ENCODE measurements around the gene SLC16A6. TPM values are rescaled to one million over a fixed set of nuclear protein-coding genes. Genes with fewer than 3 reads are reported as not detected.

The SLC16A6 gene
- total RNA-seq, 1 experiment from 2014 or later: 0.22 TPM

DNA sequence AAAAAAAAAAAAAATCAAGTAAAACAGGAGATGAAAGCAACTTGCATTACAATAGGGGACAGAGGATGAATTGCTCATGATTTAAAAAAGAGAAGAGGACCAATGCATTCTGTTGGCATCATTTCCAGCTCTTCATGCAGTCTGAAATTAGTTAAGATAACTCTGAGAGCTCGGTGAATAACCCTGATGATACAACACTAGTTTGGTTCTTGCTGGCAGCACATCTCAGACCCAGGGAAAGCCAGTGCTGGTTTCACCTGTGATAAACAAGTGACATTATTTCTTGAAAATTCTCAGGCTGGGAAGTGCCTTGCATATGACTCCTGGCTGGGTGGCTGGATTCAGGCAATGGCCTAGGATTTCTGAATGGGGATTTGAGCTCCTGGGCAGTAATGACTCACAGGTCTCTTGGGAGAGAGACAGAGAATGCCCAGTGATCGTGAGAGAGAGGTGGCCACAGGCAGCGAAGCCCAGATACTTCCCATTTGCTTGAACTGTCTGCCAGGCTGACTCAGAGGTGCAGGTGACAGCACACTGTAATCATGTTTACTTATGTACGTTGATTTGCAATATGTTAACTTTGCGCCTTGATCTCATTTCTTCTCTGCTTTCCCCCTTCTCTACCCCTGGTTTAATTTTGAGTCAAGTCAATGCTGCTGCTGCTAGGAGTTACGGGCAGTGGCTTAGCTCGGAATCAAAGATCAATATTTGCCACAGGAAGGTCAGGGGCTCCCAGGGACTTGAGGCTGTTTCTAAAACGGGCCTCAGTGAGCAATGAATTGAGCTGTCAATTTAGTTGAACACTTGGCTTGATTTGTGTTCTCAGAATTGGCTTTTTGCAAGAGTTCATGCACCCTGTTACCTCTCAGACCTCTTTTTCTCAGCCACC is 27.4 kb upstream of the SLC16A6 start:
- Mint-ChIP-seq H3K4me3 (no peak overlapping the region), H3K27ac (peak overlapping the region; percentile 75; the same call in 1 of the 2 replicates), H3K27me3 (ENCODE audit: low read depth) (no peaks in the 10 kb centered on the region), H3K4me1 (peaks cover 39% of the 10 kb centered on the region), H3K36me3 (no peaks in the 10 kb centered on the region), H3K9me3 (peaks cover 5% of the 10 kb centered on the region; the same call in 1 of the 2 replicates)
- TF ChIP-seq TEAD1 (CRISPR knock-in tag; IDR thresholded peaks at IDR 0.05): no peak
- TF ChIP-seq GABPB1 (CRISPR knock-in tag; IDR thresholded peaks at IDR 0.05): peak; percentile 31; the same call in 1 of the 2 replicates
- ATAC-seq (no peak), DNase-seq (ENCODE audit: low spot score) (no peak)
- ChIA-PET POLR2A (no interaction called here), CTCF (interaction anchor here (0.7 to 1.0 kb wide), 2 partner anchors 16 to 81 kb away, joined by 3 to 4 read pairs; no protein-coding TSS in a partner anchor)

DNA sequence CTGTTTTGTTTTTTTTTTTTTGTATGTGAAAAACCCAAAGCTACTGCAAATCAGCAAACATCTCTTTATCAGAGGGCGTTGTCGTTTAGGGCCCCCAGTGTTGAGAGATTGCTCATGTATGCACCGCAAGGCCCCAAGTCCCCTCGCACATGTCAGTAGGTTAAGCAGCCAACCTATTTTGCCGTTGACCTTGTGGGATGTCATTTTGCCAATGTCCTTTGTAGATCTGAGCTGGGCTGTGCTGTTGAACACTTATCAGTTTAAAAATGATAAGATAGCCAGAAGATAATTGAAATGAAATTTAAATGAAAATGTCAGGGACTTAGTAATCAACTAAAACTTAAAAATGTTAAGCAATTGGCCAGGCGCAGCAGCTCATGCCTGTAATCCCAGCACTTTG is 26.5 kb upstream of the SLC16A6 start:
- Mint-ChIP-seq H3K4me3 (no peak overlapping the region), H3K9me3 (peaks cover 5% of the 10 kb centered on the region; the same call in 1 of the 2 replicates), H3K4me1 (peaks cover 42% of the 10 kb centered on the region), H3K27ac (no peak overlapping the region), H3K27me3 (ENCODE audit: low read depth) (no peaks in the 10 kb centered on the region), H3K36me3 (no peaks in the 10 kb centered on the region)
- ChIA-PET POLR2A (interaction anchor here (0.7 kb wide), 1 partner anchor 155 kb away, joined by 3 read pairs; no protein-coding TSS in a partner anchor), CTCF (interaction anchor here (1.0 kb wide), 1 partner anchor 82 kb away, joined by 4 read pairs; no protein-coding TSS in a partner anchor)
- no peak for DNase-seq (ENCODE audit: low spot score)
- no peak for ATAC-seq
- TF ChIP-seq, protein P1, sequence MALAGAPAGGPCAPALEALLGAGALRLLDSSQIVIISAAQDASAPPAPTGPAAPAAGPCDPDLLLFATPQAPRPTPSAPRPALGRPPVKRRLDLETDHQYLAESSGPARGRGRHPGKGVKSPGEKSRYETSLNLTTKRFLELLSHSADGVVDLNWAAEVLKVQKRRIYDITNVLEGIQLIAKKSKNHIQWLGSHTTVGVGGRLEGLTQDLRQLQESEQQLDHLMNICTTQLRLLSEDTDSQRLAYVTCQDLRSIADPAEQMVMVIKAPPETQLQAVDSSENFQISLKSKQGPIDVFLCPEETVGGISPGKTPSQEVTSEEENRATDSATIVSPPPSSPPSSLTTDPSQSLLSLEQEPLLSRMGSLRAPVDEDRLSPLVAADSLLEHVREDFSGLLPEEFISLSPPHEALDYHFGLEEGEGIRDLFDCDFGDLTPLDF (CRISPR knock-in tag; IDR thresholded peaks at IDR 0.05): no peak
- TF ChIP-seq GTF2I (CRISPR knock-in tag; conservative IDR thresholded peaks at IDR 0.05): no peak
- no peak for TF ChIP-seq GABPB1 (CRISPR knock-in tag; IDR thresholded peaks at IDR 0.05)
- TF ChIP-seq HMGA2 (CRISPR knock-in tag; IDR thresholded peaks at IDR 0.05): no peak
- TF ChIP-seq, protein P2, sequence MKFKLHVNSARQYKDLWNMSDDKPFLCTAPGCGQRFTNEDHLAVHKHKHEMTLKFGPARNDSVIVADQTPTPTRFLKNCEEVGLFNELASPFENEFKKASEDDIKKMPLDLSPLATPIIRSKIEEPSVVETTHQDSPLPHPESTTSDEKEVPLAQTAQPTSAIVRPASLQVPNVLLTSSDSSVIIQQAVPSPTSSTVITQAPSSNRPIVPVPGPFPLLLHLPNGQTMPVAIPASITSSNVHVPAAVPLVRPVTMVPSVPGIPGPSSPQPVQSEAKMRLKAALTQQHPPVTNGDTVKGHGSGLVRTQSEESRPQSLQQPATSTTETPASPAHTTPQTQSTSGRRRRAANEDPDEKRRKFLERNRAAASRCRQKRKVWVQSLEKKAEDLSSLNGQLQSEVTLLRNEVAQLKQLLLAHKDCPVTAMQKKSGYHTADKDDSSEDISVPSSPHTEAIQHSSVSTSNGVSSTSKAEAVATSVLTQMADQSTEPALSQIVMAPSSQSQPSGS (CRISPR knock-in tag; IDR thresholded peaks at IDR 0.05; ENCODE audit: borderline replicate concordance, low read depth): no peak
- TF ChIP-seq ZNF416 (CRISPR knock-in tag; IDR thresholded peaks at IDR 0.05): no peak
- TF ChIP-seq, protein P3, sequence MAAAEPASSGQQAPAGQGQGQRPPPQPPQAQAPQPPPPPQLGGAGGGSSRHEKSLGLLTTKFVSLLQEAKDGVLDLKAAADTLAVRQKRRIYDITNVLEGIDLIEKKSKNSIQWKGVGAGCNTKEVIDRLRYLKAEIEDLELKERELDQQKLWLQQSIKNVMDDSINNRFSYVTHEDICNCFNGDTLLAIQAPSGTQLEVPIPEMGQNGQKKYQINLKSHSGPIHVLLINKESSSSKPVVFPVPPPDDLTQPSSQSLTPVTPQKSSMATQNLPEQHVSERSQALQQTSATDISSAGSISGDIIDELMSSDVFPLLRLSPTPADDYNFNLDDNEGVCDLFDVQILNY (CRISPR knock-in tag; IDR thresholded peaks at IDR 0.05): no peak
- no peak for TF ChIP-seq NFE2L1 (CRISPR knock-in tag; IDR thresholded peaks at IDR 0.05)
- TF ChIP-seq, protein P4, sequence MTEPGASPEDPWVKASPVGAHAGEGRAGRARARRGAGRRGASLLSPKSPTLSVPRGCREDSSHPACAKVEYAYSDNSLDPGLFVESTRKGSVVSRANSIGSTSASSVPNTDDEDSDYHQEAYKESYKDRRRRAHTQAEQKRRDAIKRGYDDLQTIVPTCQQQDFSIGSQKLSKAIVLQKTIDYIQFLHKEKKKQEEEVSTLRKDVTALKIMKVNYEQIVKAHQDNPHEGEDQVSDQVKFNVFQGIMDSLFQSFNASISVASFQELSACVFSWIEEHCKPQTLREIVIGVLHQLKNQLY (CRISPR knock-in tag; IDR thresholded peaks at IDR 0.05): no peak
- TF ChIP-seq, protein P5, sequence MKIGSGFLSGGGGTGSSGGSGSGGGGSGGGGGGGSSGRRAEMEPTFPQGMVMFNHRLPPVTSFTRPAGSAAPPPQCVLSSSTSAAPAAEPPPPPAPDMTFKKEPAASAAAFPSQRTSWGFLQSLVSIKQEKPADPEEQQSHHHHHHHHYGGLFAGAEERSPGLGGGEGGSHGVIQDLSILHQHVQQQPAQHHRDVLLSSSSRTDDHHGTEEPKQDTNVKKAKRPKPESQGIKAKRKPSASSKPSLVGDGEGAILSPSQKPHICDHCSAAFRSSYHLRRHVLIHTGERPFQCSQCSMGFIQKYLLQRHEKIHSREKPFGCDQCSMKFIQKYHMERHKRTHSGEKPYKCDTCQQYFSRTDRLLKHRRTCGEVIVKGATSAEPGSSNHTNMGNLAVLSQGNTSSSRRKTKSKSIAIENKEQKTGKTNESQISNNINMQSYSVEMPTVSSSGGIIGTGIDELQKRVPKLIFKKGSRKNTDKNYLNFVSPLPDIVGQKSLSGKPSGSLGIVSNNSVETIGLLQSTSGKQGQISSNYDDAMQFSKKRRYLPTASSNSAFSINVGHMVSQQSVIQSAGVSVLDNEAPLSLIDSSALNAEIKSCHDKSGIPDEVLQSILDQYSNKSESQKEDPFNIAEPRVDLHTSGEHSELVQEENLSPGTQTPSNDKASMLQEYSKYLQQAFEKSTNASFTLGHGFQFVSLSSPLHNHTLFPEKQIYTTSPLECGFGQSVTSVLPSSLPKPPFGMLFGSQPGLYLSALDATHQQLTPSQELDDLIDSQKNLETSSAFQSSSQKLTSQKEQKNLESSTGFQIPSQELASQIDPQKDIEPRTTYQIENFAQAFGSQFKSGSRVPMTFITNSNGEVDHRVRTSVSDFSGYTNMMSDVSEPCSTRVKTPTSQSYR (CRISPR knock-in tag; IDR thresholded peaks at IDR 0.05): no peak
- TF ChIP-seq, protein P6, sequence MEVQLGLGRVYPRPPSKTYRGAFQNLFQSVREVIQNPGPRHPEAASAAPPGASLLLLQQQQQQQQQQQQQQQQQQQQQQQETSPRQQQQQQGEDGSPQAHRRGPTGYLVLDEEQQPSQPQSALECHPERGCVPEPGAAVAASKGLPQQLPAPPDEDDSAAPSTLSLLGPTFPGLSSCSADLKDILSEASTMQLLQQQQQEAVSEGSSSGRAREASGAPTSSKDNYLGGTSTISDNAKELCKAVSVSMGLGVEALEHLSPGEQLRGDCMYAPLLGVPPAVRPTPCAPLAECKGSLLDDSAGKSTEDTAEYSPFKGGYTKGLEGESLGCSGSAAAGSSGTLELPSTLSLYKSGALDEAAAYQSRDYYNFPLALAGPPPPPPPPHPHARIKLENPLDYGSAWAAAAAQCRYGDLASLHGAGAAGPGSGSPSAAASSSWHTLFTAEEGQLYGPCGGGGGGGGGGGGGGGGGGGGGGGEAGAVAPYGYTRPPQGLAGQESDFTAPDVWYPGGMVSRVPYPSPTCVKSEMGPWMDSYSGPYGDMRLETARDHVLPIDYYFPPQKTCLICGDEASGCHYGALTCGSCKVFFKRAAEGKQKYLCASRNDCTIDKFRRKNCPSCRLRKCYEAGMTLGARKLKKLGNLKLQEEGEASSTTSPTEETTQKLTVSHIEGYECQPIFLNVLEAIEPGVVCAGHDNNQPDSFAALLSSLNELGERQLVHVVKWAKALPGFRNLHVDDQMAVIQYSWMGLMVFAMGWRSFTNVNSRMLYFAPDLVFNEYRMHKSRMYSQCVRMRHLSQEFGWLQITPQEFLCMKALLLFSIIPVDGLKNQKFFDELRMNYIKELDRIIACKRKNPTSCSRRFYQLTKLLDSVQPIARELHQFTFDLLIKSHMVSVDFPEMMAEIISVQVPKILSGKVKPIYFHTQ (CRISPR knock-in tag; IDR thresholded peaks at IDR 0.05): no peak
- TF ChIP-seq, protein P7, sequence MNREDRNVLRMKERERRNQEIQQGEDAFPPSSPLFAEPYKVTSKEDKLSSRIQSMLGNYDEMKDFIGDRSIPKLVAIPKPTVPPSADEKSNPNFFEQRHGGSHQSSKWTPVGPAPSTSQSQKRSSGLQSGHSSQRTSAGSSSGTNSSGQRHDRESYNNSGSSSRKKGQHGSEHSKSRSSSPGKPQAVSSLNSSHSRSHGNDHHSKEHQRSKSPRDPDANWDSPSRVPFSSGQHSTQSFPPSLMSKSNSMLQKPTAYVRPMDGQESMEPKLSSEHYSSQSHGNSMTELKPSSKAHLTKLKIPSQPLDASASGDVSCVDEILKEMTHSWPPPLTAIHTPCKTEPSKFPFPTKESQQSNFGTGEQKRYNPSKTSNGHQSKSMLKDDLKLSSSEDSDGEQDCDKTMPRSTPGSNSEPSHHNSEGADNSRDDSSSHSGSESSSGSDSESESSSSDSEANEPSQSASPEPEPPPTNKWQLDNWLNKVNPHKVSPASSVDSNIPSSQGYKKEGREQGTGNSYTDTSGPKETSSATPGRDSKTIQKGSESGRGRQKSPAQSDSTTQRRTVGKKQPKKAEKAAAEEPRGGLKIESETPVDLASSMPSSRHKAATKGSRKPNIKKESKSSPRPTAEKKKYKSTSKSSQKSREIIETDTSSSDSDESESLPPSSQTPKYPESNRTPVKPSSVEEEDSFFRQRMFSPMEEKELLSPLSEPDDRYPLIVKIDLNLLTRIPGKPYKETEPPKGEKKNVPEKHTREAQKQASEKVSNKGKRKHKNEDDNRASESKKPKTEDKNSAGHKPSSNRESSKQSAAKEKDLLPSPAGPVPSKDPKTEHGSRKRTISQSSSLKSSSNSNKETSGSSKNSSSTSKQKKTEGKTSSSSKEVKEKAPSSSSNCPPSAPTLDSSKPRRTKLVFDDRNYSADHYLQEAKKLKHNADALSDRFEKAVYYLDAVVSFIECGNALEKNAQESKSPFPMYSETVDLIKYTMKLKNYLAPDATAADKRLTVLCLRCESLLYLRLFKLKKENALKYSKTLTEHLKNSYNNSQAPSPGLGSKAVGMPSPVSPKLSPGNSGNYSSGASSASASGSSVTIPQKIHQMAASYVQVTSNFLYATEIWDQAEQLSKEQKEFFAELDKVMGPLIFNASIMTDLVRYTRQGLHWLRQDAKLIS (CRISPR knock-in tag; IDR thresholded peaks at IDR 0.05; ENCODE audit: borderline replicate concordance): no peak
- TF ChIP-seq, protein P8, sequence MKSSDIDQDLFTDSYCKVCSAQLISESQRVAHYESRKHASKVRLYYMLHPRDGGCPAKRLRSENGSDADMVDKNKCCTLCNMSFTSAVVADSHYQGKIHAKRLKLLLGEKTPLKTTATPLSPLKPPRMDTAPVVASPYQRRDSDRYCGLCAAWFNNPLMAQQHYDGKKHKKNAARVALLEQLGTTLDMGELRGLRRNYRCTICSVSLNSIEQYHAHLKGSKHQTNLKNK (CRISPR knock-in tag; IDR thresholded peaks at IDR 0.05): no peak
- TF ChIP-seq, protein P9, sequence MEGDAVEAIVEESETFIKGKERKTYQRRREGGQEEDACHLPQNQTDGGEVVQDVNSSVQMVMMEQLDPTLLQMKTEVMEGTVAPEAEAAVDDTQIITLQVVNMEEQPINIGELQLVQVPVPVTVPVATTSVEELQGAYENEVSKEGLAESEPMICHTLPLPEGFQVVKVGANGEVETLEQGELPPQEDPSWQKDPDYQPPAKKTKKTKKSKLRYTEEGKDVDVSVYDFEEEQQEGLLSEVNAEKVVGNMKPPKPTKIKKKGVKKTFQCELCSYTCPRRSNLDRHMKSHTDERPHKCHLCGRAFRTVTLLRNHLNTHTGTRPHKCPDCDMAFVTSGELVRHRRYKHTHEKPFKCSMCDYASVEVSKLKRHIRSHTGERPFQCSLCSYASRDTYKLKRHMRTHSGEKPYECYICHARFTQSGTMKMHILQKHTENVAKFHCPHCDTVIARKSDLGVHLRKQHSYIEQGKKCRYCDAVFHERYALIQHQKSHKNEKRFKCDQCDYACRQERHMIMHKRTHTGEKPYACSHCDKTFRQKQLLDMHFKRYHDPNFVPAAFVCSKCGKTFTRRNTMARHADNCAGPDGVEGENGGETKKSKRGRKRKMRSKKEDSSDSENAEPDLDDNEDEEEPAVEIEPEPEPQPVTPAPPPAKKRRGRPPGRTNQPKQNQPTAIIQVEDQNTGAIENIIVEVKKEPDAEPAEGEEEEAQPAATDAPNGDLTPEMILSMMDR (IDR thresholded peaks at IDR 0.05): no peak
